Hypothalamus (tissue), 51 donors: Measurements from ENCODE around the gene C11orf86.
"Not testable (repeated sequence)": the region's sequence is repeated elsewhere in the genome, so short reads cannot be mapped to it uniquely, and the experiment has no call there.

Source experiments
- DNase-seq, 51 donors: peaks; one replicate each; lab custom pipeline; 2025; lab: John Stamatoyannopoulos, UW

The C11orf86 gene

GRCh38 chr11:66987924-66988637, 13.0 kb downstream of the C11orf86 start:
- DNase-seq = no peak

GRCh38 chr11:66988741-66989140, 13.6 kb downstream of the C11orf86 start:
- not testable (repeated sequence) for DNase-seq

GRCh38 chr11:66989360-66989759, 14.3 kb downstream of the C11orf86 start:
- not testable (repeated sequence) for DNase-seq

GRCh38 chr11:66992041-66992440, 16.9 kb downstream of the C11orf86 start:
- DNase-seq = no peak

- DNase-seq = no peak
Observed at GRCh38 chr11:66996609-66997273, 21.6 kb downstream of the C11orf86 start.

GRCh38 chr11:66999555-66999954, 24.5 kb downstream of the C11orf86 start:
- DNase-seq = no peak

- DNase-seq = no peak
Observed at GRCh38 chr11:67001332-67001731, 26.2 kb downstream of the C11orf86 start.

GRCh38 chr11:67002297-67002913, 27.3 kb downstream of the C11orf86 start:
- DNase-seq = peak in 2 of 51 donors; percentile 13 to 29

- no peak for DNase-seq
Observed at GRCh38 chr11:67002921-67003411, 27.9 kb downstream of the C11orf86 start.

GRCh38 chr11:67005200-67005599, 30.1 kb downstream of the C11orf86 start:
- DNase-seq = not testable (repeated sequence)

GRCh38 chr11:67006029-67006884, 31.2 kb downstream of the C11orf86 start:
- DNase-seq = peak in 17 of 51 donors; percentile 3 to 56 (median 23)

- no peak for DNase-seq
Observed at GRCh38 chr11:67007126-67007525, 32.0 kb downstream of the C11orf86 start.

GRCh38 chr11:67010296-67010905, 35.3 kb downstream of the C11orf86 start:
- no peak for DNase-seq

GRCh38 chr11:67013511-67014045, 38.5 kb downstream of the C11orf86 start:
- DNase-seq = no peak

GRCh38 chr11:67014343-67014742, 39.2 kb downstream of the C11orf86 start:
- DNase-seq = no peak

GRCh38 chr11:67015048-67015447, 39.9 kb downstream of the C11orf86 start:
- DNase-seq = no peak

GRCh38 chr11:67016550-67016949, 41.4 kb downstream of the C11orf86 start:
- no peak for DNase-seq

GRCh38 chr11:67020949-67021348, 45.8 kb downstream of the C11orf86 start:
- no peak for DNase-seq

- DNase-seq = peak in 8 of 51 donors; percentile 11 to 72 (median 19)
Observed at GRCh38 chr11:67022341-67022933, 47.3 kb downstream of the C11orf86 start.
